OCI-LY7 (cell line): ENCODE results near the gene PRIM2.
"Not testable (repeated sequence)": the region's sequence is repeated elsewhere in the genome, so short reads cannot be mapped to it uniquely, and the experiment has no call there.

Experiments
- CTCF ChIP-seq: fragments of 200-600 bp; sonication (generic); conservative IDR thresholded peaks from 2 replicates; pipeline ENCODE4 v1.5.1; 2014; ENCODE audit warnings: mild to moderate bottlenecking, antibody characterized with exemption, low read length, moderate library complexity, mixed read lengths
- EZH2phosphoT487 ChIP-seq: fragments of 200-600 bp; sonication (generic); IDR thresholded peaks from 2 replicates; pipeline ENCODE4 v1.6.1; 2018; ENCODE audit warnings: low read depth, borderline replicate concordance, mild to moderate bottlenecking, mixed run types, antibody characterized with exemption, low read length, moderate library complexity, mixed read lengths

GRCh38 chr6:57359766-57360165 lies 42.3 kb downstream of the PRIM2 start:
- TF ChIP-seq CTCF, EZH2phosphoT487: not testable (repeated sequence)
